ENCODE results near the gene MED31.

- no peak for TF ChIP-seq CTCF (IDR thresholded peaks at IDR 0.05)
- no peak for TF ChIP-seq POLR2A (IDR thresholded peaks at IDR 0.05)
Observed at GRCh38 chr17:6675201-6675825, 23.9 kb upstream of the MED31 start.

Measured in adrenal gland (tissue), 5 donors.